H54 (cell line): ENCODE measurements around the gene ADAMTS2.

Source experiments
- DNase-seq: peaks from one replicate; pipeline ENCODE4 v3.0.0; 2011; ENCODE audit warnings: low spot score, mixed read lengths; ENCODE audit not compliant: insufficient read length
- FAIRE-seq: peaks from 3 replicates; lab custom pipeline; 2011; peaks lifted over from hg19 to GRCh38; lab: Jason Lieb, UNC
- POLR2A ChIP-seq: IDR thresholded peaks from 2 replicates; pipeline ENCODE4 v1.6.1; 2011; ENCODE audit warnings: low read depth, mild to moderate bottlenecking, low read length

Gene ADAMTS2

DNA sequence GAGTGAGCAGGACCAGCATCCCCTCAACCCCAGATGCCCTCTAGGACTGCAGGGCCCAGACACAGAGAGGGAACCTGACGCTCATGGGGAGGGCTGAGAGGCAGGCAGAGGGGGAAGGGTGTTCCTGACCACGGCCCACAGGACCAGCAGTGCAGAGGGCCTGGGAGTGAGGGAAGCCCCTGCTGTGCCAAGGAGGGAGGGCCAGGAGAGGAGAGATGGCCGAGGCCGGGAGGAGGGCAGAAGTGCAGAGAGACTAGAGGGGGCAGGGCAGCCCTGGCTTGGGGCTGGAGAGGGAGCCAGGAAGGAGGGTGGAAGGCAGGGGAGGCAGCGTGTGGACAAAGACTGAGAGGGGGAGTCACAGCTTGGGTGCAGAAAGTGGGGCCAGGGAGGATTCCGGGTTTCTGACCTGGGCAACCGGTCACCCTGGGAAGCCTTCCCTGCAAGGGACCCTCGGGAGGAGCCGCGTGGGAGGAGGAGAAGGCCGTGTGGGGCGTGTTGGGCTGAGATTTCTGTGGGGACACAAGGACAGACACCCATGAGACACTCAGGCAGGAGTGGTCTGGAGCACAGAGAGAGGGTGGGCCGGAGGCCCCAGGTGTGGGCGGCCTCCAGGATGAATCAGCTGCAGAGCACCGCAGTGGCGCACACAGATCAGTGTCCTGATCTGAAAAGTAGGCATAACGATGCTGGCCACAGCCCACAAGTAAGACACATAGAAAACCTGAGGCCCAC lies 117.5 kb downstream of the ADAMTS2 start:
- no peak for FAIRE-seq
- TF ChIP-seq POLR2A, result no peak
- no peak for DNase-seq

DNA sequence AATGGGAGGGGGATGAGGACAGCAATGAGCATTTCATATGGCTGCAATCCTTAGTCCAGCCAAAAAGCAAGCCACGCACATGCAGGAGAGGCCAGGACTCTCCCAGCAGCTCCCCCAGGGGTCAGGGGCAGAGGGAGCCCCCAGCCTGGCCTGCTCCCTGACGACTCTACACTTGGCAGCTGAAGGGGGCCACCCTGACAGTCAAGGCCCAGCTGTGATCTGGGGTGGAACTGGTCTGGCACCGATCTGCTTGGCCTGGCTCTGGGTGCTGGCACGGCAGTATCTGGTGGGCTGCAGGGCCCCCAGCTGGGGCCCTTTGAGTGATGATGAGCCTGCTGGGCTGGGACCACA lies 118.1 kb downstream of the ADAMTS2 start:
- FAIRE-seq (no peak), DNase-seq (no peak)
- TF ChIP-seq POLR2A, result no peak

DNA sequence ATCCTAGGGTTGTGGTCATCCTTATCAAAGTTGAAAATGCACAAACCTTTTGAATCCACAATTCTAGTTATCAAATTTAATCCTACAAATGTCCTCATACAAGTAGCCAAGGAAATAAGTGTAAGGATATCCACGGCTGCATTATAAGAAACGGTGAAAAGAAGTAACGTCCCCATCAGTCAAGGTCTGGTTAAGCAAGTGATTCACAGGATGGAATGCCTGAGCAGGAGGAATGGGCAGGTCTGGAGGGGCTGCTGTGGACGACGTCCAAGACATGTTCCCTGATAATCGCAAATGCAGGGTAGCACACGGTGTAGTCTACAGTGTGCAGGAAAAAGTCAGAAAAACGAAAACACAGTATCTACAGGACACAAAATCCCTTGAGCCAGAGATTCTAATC lies 118.6 kb downstream of the ADAMTS2 start:
- FAIRE-seq (no peak), DNase-seq (no peak)
- no peak for TF ChIP-seq POLR2A

DNA sequence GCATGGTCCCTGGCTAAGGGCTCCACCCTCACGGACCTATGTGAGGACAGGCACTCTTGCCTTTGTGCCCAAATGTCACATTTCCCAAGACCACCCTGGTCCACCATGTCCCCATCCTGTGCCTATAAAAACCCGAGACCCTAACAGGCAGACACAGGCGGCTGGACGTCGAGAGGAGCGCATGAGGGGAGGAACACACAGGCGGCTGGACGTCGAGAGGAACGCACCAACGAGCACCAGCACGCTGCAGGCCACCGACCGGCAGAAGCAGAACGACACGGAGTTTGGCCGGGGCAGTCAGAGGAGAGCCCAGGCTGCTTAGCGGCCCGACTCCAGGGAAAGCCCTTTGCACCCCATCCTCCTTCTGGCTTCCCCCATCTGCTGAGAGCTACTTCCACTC lies 119.9 kb downstream of the ADAMTS2 start:
- DNase-seq (no peak), FAIRE-seq (no peak)
- no peak for TF ChIP-seq POLR2A

DNA sequence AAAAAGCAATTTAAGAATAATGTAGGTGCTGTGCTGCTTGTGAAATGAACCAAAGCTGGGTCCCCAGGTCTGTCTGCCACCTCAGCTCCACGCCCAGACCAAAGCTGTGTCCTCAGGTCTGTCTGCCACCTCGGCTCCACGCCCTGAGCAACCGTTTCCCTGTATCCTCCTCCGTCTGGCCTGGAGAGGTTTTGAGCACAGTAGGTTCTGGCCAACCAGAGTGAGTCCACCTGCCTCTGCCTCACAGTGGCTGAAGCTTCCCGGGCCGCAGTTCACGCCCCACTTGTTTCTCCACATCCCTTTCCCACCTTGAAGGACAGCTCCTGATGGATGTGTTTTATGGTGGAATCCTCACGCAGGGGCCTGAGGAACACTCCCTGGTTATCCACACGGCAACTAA lies 120.5 kb downstream of the ADAMTS2 start:
- no peak for TF ChIP-seq POLR2A
- DNase-seq (no peak), FAIRE-seq (no peak)

DNA sequence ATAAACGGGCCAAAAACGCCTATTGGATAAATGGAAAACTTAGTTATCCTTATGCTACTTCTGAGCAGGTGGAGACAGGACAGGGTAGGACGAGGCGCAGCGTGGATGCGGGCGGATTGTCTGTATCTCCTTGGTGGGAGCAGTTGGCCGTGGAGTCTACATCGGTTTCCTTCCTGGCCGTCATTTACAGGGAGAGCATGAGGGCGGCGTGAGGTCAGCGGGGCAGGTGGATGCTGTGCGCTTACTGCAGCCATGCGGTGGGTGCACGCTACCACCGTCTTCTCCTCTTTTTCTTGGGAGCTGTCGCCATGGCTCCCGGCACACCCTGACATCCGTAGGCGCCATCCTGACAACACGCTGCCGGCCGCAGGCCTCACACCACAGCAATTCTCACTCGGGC lies 121.3 kb downstream of the ADAMTS2 start:
- DNase-seq (no peak), FAIRE-seq (no peak)
- TF ChIP-seq POLR2A, result no peak

DNA sequence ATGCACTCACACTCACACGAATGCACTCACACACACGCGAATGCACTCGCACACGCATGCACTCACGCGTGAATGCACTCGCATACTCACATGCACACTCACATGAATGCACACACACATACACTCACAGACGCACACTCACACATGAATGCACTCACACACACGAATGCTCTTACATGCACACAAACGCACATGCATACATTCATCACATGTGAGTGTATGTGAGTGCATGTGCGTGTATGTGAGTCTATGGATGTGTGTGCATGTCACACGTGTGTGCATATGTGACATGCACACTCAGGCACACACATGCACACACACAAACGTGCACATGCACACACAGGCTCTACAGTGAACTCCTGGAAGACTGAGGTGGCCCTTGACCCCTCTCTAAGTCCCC lies 121.7 kb downstream of the ADAMTS2 start:
- FAIRE-seq (no peak), DNase-seq (no peak)
- no peak for TF ChIP-seq POLR2A

DNA sequence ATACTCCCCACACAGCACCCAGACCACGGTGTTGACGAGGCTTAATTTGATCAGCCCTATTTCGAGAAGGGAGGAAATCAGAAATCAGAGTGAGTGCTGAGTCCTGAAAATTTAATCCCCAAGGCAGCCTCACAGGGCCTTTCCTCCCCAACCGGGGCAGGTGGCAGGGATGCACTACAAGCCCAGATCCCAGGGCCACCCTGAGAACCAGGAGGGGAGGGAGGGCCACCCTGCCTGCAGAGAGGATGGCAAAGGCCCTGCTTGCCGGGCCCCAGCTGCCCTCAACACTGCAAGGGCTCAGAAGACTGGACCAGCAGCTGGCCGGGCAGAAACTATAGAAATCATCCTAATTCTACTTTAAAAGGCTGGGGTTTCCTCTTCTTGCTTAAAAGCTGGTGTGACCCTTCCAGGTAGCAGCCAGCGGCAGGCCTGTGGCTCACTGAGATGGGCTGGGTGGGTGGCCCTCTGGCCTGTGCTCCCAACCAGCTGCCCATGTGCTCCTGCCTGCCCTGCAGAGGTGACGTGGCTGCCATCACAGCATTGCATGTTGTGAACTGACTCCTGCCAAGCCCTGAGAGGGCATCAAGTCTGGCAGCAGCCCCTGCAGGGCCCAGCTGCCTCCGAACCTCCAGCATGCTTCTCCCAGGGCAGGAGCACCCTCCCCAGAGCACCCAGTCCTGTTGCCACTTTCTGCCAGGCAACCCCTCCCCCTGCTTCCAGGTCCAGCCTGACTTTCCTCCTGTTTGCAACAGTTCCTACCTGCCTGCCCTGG lies 122.8 kb downstream of the ADAMTS2 start:
- DNase-seq (no peak), FAIRE-seq (no peak)
- no peak for TF ChIP-seq POLR2A

DNA sequence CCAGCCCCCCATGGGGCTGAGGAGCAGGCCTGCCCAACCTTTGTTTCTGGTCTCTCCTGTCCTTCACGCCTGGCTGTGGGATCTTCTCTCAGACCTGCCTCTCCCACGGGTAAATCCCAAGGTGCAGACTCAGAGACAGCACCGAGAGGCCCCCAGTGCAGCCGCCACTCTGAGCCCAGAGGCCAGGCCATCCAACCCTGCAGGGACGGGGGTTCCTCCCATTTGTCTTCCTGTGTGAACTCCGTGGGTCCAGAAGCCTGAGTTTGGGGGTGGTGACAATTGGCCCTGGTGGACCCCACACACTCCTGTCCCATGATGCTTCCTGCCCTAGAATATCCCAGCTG lies 123.4 kb downstream of the ADAMTS2 start:
- FAIRE-seq (no peak), DNase-seq (no peak)
- TF ChIP-seq POLR2A, result no peak

DNA sequence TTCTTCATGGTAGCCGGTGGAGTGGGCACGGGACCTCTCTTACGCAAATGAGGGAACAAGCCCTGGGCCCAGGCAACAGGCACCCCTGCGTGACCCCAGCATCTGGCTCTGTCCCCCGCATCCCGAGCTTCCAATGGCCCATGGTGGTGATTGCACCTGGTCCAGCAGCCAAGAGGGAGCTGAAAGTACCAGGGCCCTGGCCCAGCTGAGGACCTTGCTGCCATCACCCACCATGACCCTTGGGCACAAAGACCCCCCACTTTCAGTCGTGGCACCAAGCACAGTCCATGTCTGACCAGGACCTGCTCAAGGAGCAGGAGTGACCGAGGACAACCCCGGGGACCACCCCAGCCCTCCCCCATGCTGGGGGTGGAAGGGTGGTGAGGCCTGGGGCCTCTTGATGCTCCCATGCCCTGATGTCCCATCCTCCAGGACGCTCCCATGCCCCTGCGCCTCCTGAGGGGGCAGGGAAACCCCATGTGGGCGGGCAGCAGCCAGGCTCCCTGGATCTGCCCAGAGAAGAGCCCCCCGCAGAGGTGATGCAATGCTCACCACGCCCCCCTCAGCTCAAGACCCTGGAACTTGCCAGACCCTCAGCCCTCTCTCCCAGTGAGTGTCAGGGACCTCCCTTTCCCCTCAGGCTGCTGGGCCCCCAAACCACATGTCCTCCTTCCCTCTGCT lies 123.9 kb downstream of the ADAMTS2 start:
- DNase-seq (no peak), FAIRE-seq (no peak)
- TF ChIP-seq POLR2A, result no peak

DNA sequence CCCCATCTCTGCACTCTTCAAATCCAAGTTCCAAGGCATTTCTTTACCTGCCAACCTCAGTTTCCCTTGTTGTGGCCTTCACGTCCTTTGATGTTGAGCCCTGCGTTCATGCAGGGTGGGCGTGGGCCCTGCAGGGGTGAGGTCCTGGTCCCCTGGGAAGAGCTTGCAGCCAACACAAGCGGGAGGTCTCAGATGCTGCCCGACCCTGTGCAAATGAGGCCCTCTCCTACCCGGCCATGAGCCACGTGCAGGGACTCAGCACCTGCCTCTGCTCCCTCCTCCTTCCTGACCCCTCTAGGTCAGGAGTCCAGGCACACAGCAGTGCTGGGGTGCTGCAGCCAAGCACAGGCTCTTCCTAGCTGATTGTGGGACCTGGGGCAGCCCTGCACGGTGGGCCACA lies 124.5 kb downstream of the ADAMTS2 start:
- no peak for TF ChIP-seq POLR2A
- FAIRE-seq, result no peak
- DNase-seq, result no peak

DNA sequence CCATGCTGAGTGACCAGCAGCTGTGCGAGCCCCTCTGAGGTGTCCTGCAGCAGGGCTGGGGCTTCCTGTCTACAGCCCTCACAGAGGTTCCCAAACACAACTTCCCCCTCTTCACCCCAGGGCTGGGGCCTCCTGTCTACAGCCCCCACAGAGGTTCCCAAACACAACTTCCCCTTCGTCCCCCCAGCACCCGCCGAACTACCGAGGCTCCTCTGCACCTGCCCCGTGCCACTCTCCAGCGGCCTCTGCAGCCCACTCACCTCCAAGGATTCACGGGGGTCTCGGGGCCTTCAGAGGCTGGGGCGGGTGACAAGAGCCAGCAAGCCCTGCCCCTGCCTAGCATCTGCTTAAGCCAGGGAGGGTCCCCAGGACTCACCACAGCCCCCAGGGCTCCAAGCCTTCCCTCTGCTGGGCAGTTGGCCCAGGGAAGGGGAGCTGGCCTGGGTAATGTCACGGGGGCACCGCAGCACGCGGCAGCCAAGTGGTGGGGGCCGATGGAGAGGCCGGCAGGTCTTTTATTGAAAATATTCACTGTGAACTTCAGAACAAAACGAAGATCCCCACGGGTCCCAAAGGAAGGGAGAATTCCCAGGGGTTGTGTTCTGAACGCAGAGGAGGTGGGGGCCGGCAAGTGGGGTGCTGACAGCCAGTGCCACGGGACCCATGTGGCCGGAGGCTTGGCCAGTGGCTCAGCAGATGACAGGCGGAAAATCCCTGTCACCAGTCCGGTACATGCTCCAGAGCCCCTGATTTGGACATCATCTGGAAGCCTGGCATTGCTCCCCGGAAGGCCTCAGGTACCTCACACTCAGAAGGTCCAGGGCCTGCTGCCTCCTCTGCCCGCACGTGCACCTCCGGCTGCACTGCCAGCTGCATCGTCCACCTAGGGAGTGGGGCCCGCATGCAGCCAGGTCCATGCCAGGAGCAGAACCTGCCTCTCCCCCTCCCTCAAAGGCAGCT lies 125.3 kb downstream of the ADAMTS2 start:
- DNase-seq (no peak), FAIRE-seq (no peak)
- no peak for TF ChIP-seq POLR2A

DNA sequence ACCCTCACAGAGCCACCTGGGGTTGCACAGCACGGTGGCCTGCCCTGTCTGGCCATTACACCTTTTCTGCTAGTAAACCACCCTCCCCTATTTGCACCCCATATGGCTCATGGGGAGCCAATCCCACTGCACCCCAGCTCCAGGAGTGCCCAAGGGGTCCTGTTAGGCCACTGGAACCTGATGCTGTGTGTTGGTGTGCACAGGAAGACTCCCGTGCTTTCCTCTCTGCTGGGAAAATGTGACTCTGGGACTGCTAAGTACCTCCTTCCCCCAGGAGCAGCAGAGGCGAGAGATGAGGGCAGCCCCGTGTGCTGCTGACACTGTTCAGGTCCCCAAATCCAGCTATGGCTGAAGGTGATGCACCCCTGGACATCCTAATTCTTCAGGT lies 126.3 kb downstream of the ADAMTS2 start:
- no peak for TF ChIP-seq POLR2A
- no peak for FAIRE-seq
- no peak for DNase-seq
